HG03457 (cell line): ENCODE data around the gene SEMA3C.

Source experiments
- ATAC-seq: cut with Tn5 transposase; IDR thresholded peaks from one replicate; pipeline ENCODE4 v1.9.1; 2021; ENCODE audit warnings: moderate number of reproducible peaks; ENCODE audit not compliant: unreplicated experiment

SEMA3C gene

DNA sequence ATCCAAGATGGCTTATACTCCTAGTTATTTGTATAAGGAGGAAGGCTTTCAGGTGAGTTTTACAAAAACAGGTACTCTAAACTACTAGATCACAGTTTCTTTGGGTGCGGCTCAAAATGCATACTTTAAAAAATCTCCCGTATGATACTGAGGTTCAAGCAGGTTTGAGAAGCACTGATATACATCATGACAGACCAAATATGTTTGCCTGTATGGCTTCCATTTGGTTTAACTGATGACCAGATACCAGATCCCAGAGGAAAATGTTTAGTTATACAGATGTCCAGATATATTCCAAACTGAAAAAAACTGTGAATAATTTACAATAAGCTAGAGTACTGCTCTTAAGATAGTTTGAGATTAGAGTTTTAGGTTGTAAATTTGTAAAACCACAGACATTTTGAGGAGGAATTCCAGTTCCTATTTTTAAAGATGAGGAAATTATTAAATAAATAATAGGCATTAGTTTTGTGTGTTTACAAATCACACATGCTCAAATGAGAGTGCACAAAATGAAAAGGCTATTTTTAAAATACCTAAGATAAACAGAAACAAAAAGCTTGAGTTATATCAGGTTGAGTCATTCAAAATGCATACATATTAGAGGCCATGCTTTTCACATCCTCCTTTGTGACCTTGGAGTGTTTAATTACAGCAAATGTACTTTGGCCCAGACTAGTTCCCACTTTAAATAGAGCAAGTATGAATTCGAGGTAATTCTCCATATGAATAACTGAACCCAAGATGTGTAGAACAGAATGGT, 60.5 kb downstream of the SEMA3C start:
- ATAC-seq: no peak

DNA sequence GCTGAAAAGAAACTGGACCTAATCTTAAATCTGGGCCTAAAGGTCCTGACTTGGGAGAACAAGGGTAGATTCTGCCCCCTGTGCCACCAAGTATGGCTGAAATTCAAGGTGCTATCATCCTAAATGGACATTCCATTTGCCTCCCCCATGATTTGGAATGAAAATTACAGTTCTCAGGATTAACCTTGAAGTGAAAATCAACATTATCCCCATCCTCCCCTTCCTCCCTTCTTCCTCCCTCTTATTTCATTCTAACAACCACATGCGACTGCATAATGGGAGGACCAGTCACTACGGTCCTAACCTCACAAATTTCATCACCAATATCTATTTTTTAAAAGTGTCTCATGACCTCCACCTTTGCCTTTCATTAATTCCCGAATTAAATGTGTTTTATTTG, 62.1 kb downstream of the SEMA3C start:
- ATAC-seq: no peak

DNA sequence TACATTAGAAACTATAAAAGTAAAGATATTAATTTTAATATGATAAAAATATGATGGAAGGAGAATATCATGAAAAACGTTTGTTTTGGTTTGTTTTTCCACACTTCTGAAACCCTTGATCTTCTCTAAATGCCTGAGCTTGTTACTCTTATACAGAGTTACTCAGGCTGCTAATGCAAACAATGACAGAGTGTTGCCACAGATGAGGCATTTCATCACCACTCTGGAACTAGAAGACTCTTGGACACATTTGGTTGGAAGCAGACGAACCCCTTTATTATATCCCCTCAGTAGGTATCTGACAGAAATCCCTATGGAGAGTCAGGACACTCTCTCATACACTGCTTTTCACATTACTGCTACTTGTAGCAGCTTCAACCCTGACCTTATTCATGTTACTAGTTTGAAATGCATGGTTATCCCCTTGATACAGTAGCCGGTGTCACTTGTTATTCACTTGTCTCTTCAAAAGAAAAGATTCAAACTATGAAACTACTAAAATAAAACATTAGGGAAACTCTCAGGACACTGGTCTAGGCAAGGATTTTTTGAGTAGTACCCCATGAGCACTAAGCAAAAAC, 66.9 kb downstream of the SEMA3C start:
- ATAC-seq: no peak

DNA sequence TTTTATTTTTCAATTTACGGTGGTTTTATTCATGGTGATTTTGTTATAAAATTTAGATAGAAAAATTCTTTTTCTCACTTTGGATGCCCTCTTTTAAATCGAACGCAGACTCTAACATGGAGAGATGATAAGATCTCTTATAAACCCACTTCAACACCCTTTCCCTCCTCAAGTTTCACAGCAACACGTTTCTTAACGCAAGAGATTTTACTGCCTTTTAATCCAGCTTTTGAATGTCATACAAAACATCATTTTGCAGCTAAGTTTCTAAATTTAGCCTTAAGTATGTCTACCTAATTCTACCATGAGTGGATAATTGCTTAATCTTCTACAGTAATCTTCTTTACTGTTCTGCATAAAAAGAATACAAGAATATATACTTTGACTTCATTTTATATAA, 70.0 kb downstream of the SEMA3C start:
- ATAC-seq: no peak

DNA sequence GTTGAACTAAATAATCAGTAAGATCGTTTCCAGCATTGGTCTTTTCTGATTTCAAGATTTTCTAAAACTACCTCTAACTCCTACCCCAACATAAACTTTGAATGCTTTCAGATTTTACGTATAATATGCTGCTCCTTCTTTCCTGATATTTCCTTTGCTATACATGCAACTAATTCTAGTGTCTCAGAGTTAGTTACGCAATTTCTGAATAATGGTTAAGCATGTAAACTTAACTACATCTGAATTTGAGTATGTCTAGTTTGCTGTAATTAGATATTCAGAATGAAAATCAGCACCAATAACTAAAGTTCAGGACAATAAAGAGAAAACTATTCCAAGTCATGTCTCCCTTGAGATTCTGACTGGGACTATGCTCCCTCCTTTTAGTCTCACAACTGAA, 71.0 kb downstream of the SEMA3C start:
- no peak for ATAC-seq

DNA sequence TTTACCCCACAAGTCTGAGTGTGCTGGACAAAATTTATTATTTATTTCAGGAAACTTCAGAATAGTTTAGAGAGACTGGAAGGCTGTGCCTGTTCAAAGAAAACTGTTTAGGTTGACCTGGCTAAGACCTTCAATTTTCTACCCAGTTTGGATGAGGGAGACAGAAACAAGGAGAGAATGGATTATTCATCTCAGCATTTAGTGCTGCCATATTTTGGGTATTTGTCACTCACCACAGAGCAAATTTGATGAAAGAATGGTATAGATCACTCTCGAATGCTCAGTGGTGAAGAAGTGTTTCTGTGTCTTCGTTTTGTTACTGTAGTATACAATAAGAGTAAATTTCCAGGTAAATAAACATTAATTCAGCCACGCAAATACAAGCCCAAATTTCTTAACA, 71.8 kb downstream of the SEMA3C start:
- no peak for ATAC-seq

DNA sequence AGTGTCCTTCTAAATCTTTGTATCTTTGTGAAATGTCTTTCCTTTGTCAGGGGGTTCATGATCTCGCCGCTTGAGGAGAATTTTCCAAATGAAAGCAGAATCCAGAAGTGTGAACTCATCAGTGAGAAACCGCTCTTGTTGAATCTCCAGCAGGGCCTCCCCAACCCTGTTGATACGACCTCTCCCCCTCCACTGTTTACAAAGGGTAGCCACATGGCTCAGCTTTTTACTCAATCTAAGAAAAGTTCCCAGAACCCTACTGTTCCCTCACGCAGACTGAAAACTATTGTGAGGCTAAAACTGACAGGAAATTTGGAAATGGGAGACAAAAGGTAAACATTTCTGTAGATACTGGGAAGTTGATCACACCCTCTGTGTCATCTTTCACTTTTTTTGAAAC, 73.9 kb downstream of the SEMA3C start:
- ATAC-seq: no peak

DNA sequence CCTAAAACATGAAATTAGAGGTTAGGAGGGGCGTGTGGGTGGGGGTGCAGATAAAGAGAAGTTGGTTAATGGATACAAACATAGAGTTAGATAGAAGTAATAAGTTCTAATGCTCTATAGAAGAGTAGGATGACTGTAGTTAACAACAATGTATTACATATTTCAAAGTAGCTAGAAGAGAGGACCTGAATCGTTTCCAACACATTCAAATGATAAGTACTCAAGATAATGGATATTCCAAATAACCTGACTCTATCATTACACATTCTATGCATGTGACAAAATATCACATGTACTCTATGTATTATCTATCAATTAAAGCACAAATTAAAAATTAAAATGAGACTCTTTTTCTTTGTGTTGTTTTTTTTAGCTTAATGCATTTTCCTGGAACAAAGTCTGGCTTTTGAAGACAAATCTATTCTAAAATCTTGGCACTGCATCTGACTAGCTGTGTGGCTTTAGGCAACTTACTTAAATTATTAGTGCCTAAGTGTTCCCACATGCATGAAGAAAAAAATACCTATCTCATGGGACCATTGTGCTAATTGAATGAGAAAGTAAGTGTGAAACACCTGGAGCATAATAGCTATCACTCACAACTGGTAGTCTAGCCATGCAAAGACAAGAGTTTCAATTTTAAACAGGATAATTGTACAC, 75.7 kb downstream of the SEMA3C start:
- ATAC-seq: no peak

DNA sequence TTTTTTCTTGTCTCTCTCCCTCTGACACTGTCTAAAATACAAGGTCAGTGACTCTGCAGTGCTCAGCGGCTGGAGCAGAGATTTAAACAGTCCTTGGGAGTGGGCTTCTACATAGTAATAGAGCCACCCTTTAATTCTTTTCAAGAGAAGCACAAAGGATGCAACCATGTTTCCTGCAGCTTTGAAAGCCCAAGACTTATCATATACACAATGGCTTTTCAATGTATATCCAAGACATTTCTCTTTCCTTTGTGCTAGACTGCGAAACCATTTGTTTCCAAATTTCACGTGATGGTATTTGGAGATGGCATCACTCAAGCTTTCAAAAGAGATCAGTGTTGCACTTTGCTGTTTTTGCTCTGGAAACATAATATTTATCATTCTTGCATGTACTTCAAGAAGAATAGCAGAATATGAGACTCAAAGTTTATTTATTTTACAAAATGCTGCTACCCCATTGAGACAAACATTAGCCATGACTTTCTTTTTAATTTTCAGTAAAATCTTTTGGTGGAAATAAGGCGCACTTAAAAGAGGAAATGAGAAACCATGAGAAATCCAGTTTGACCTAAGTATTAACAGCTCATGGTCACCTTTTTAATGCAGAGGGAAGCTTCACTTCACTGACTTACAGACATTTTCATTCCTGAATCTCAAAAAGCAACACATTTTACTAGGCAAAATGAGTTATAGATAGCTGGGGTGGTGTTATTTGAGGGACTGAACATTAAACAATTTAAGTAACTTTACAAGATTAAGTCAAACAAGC, 76.6 kb downstream of the SEMA3C start:
- ATAC-seq: no peak

DNA sequence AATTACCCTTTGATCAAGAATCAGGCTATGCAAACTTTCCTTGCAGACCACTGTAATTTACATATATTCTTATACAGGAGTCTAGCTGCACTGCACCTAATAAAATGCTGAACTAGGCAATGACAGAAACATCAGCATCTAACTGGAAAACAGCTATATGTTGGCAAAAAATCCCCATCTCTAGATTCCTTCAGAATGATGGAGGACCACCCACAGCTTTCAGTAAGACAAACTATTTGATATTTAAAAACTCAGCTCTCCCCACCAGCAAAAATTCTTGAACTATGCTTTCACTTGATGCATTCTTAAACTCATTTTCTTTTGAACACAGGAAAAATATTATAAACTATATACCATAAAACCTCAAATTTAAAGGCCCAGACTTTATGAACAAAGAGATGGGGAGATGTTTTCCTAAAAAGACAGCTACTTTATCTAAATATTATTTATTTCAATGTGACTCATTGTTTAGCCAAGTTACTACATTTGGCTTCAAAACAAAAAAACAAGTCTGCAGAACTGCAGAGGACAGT, 77.4 kb downstream of the SEMA3C start:
- no peak for ATAC-seq

DNA sequence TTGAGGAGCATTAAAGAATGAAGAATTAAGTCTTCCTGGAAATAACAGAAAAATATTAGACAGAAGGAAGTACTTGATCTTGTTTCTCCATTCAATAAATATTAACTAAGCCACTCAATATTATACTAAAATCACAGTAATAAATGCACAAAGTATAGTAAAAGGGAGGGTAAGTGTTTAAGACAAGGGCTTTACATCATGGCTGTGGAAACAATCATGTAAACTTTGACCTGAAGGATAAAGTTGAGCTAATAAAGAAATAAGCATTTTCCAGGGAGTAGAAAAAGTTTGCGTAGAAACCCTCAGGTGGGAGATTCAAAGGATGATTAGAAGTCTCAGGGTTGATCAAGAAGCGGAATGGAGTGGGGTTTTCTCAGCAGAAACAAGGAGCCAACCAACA, 78.2 kb downstream of the SEMA3C start:
- no peak for ATAC-seq

DNA sequence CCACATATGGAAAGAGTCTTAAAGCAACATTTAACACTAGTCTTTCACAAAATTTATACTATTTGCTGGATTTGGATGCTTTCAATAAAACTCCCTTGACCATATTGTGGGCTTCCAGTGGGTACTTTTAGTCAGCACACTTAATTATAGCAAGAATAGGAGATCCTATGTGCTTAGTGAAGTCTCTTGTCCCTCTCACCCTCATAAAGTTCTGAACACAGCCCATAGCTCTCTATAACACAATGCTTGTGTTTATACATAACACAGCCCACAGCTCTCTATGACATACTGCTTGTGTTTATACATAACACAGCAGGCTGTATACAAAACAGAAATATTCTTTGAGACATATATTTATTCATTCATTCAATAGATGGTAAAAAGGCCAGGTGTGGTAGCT, 79.0 kb downstream of the SEMA3C start:
- no peak for ATAC-seq

DNA sequence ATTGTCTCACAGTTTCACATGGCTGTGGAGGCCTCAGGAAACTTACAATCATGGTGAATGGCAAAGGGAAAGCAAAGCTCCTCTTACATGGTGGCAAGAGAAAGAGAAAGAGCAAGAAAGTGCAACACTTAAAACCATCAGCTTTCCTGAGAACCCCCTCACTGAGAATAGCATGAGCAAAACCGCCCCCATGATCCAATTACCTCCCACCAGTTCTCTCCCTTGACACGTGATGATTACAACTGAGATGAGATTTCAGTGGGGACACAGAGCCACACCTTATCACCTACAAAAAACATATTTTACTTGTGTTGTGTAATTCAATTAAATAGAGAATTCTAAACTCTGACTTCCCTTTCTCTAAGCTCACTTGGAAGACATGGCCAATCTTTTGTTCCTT, 80.2 kb downstream of the SEMA3C start:
- no peak for ATAC-seq

DNA sequence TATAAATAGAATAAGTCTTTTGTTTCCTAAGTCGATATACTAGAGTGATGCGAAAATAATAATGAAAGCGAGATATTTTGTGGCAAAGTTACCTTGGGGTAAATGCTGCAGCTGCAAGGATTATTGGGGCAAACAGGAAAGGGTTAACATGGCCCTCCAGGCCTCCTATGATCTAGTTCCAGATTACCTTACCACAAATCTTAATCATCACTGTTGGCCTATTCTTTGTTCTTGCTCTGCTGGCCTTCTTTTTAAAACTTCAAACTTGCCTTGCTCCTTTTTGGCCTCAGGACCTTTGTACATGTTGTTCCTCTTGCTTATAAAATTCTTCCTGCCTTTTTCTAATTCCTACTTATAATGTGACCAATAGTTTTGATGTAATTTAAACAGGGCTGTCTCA, 81.5 kb downstream of the SEMA3C start:
- ATAC-seq: no peak

DNA sequence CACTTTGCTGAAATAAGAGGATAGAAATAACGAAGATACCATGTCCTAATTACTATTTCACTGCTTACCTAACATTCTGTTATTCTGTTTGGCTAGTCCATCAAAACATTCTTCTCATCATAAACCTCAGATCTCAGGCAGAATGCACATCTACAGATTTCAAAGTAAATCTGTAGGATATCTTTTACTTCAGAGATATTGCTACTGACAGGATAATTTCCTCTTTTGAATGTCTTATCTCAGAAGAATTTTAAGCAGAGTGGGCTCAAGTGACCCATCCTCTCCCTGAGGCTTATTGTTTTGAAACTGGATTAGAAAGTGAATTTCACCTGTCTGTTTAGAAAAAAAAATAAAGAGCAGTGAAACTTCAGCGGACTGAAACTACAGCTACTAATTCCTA, 83.6 kb downstream of the SEMA3C start:
- no peak for ATAC-seq

DNA sequence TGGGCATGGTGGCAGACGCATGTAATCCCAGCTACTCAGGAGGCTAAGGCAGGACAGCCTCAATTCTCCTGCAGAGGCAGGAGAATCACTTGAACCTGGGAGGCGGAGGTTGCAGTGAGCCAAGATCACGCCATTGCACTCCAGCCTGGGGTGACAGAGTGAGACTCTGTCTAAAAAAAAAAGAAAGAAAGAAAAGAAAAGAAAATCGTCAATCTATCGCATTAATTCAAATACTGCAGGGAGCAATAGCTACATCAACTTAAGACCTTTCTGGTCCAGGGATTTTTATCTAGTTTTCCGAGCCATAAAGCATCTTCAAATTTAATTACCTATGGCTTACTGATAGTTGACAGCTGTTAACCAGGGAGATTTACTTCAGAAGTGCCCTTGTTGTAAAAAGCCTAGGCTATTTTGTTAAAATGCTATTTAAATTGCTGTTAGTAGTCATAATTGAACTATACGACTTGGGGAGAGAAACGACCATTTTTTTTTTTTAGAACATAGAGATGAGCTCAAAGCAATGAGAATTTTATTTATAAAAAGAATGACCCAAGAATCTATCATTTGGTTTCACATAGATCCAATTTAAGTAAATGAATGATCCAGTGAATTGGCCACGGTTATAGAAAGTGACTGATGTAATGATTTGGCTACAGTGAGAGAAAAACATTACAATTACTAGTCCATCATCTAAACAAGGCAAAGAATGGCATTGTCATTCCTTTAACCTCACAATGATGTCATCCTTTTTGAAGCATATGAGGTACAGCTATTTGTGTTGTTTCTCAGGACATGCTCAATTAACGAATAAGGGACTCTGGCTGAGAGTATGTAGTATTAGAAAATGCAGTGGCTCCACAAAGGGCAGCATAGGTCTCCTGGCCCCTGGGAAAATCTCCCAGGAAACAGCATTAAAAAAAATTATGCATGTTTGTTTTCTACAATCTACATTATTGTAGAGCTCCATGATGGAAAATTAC, 85.3 kb downstream of the SEMA3C start:
- no peak for ATAC-seq

DNA sequence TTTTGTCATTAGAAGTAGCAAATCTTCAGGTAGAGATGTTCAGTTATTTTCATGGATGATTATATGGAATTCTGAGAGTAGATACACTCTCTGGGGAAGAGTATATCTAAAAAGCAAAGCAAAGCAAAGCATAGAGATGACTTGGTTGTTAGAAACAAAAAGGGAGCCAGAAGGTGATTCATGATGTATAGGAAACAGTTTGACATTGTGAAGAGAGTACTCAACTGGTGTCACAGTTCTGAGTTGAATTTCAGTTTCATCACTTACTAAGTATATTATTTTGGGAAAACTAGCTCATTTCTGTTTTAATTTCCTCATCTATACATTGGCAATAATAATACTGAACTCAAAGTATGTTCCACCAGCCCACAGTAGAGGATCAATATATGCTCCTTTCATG, 86.8 kb downstream of the SEMA3C start:
- no peak for ATAC-seq

DNA sequence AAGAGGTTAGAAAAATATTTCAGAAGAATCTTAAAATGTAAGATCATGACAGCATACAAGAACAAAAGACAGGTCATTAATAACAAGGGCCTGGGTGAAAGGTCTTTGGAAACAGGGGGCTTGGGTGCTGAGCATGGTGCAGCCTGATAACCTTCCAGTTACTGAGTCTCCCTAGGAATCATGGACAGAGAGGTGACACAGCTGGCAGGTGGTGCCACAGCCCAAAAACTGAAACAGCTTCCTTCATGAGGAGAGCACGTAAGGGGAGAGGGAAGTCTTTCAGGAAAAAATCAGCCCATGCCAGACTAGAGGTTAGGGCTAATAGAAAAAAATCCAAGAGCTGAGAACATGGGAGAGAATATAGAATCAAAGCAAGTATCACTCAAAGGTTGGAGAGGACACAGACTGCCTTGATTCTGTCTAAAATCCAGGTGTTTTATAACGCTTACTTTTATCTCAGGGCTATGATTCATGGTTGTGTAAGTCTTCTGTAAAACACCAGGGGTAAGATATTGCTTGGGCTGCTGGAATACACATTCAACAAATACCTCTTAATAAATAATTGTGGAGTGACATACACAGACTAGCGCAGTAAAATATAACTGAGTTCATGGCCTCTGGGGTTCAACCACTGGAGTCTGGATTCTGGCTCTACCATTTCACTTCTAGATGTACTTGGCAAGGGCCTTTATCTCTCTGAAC, 88.1 kb downstream of the SEMA3C start:
- no peak for ATAC-seq

DNA sequence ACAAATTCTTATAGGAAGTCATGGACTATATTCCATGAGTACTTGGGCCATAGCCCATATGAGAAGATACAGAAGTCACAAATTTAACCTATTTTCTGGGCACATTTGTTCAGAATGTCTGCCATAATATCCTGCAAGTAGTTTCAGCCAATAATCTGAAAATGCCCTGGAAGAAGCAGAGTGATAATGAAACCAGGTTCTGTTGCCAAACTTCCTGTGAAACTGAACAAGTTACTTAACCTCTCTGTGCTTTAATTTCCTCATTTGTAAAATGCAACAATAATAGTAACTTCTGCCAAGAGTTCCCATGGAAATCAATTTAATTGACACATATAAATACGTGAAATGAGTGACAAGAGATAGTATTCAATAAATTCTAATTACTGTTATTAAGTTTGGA, 88.8 kb downstream of the SEMA3C start:
- ATAC-seq: no peak

DNA sequence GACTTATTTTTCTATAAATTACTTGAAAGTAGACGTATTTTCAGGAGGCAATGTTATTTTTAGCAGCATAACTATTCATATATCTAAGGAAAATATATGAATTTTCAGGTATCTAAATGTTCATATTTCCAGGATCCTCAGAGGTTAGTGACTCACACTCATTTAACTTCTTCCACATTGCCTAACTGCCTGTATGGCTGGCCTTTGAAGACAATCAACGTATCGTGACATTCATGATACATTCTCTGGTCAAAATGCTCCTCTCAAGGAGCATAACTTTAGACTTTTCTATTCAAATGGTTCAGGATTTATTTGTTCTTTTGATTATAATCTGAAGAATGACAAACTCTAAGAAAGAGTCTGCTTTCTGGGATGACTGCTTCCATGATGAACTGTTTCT, 89.3 kb downstream of the SEMA3C start:
- ATAC-seq: no peak
